NT2/D1 (cell line): ENCODE measurements around the gene IGSF23.

ENCODE experiments used
- SUZ12 ChIP-seq: IDR thresholded peaks from 2 replicates; pipeline ENCODE4 v1.6.1; 2011; ENCODE audit not compliant: insufficient read length, insufficient read depth; ENCODE audit errors: extremely low read depth
- ZNF274 ChIP-seq: IDR thresholded peaks from 2 replicates; pipeline ENCODE4 v1.6.1; 2011; ENCODE audit warnings: mild to moderate bottlenecking, low read depth, low read length

DNA sequence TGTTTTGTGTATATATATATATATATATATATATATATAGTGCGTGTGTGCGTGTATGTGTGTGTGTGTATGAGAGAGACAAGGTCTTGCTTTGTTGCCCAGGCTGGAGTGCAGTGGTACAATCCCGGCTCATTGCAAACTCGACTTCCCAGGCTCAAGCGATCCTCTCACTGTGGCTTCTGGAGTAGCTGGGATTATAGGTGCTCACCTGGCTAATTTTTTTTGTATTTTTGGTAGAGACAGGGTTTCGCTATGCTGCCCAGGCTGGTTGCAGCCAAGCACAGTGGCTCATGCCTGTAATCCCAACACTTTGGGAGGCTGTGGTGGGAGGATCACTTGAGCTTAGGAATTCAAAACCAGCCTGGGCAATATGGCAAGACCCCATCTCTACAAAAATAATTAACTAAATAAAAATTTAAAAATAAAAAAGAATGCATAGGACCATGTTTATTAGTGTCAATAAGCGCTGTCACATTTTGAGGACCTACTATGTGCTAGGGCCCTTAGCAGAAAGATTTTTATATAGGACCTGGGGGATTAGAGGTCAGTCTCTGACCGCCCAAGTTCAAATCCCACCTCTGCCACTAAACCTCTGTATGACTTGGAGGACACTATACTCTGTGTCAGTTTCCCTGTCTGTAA lies 32.2 kb downstream of the IGSF23 start:
- TF ChIP-seq SUZ12 (no peak), ZNF274 (no peak)
